Cardiac septum (tissue), 1 donor: ENCODE measurements around the gene CLIC4. TPM values are rescaled to one million over a fixed set of nuclear protein-coding genes. Genes with fewer than 3 reads are reported as not detected.

Experiments used
- DNase-seq: peaks from one replicate; pipeline ENCODE4 v3.0.0-alpha.2; 2020; ENCODE audit warnings: low spot score
- intact Hi-C: fragments of 100-400 bp; cut with DNase I; formaldehyde crosslinking; loops from one replicate; pipeline ENCODE4 v1.14.0; 2022
- total RNA-seq: library from RNA; stranded (reverse); fragmentation: NEBNext Ultra II Directional; extraction: Animal tissue kit (Norgen Biotek cat#: 25700); gene quantifications from one replicate; pipeline ENCODE4 v1.2.1, GENCODE V29; 2021
- donor health status: DM: no; HTN: no; CAD: no.

The CLIC4 gene
- total RNA-seq, 1 donor from 2014 or later: 316 TPM

DNA sequence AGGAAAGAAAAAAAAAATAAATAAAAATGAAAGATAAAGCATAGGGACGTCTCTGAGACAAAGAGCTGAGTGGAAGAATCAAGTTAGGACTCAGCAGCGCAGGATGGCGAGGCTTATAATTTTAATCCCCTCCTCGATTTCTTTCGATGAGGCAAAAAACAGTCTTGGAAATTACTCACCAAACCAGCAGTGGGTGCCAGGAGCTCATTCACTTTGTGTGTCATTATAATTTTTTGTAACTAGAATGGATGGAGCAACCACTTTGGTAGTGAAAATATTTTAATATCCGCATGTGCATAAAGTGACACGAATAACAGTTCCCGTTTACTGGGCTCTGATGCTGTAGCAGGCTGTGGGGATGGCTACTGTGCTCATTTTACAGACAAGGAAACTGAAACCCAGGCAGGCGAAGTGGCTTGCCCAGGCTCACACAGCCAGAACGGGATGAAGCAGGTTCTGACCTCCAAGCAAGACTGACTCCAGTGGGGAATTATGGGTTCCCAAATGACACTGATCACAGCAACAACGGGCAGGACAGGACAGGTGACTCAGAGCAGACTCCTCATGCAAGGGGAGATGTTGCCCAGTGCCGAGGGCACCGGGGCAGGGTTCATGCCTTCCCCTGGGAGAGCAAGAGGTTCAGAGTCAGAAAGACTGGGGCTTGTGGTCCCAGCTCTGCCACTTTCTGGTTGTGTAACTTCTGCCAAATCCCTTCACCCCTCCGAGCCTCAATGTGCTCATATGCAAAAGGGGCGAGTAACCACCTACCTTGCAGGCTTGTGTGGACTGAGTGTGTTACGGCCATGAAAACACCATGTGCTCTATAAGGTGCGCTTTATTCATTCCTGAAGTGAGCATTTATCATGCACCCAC is 121.2 kb downstream of the CLIC4 start:
- intact Hi-C loops: no loop called here
- no peak for DNase-seq

DNA sequence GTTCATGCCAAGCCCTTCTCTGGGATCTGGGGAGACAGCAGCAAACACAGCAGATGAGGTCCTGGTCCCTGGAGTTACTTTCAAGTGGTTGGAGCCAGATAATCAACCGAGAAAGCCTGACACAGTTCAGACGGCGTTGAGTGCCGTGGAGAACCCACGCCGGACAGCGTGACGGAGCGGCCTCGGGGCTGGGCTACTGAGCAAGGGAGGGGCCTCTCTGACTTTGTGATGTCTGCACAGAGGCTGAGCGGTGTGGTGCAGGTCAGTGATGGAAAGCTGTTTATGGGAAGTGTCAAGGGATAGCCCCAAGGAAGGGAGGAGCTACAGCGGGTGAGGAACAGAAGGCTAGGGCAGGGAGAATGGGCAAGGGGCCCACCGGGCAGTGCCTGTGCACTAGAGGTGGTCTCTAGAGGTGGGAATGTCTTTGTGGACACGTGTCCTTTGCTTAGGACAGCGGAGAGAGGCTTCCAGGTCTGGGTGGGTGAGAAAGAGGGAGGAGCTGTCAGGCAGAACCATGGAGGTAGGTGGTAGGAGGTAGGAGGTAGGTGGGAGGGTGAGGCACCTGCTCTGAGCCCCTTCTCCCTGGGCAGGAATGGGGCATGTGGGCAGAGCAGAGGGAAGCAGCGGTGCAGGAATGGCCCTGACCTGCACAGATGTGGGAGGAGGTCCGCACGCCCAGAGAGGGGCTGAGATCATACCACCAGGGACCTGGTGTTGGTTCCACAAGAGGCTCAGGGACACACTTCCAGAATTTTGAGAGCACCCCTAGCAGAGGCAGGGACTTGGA is 122.0 kb downstream of the CLIC4 start:
- intact Hi-C loops: no loop called here

DNA sequence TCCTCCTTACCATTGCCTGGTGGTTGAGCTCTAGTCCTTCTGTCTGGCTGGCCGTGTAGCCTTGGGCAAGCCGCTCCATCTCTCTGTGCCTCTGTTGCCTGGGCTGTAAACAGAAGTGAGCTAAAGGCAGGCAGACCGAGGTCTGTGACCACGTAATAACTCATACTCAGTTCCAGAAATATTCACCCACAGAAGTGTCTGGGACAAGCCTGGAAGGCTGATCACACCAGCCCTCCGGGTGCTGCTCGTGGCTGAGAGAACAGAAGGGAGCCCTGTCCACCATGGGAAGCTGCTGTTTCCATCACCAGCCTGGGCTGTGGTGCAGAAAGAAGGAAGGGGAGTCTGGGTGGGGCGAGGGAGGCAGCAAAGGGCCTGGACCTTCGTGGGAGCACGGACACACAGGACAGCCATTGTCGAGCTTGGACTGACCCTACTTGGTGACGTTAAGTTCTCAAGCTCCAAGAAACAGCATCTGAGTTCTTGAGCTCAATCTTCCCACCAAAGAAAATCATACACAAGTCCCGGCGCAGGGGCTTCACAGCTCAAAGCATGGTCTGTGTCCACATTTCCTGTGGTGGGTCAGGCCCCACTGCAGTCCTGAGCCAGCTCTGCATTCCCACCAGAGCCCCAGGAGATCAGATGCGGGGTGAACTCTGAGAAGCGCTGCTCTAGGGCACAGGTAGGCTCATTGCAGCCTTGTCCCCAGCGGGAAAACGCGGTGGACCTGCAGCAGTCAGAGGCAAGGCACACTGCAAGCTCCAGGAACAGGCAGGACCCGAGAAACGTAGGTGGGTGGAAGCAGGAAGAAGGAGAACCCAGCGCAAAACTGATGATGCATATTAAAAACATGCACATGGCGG is 123.0 kb downstream of the CLIC4 start:
- DNase-seq: no peak
- intact Hi-C loops: no loop called here

More for the DNA sequence above, 122.0 kb downstream of the CLIC4 start:
- no peak for DNase-seq

DNA sequence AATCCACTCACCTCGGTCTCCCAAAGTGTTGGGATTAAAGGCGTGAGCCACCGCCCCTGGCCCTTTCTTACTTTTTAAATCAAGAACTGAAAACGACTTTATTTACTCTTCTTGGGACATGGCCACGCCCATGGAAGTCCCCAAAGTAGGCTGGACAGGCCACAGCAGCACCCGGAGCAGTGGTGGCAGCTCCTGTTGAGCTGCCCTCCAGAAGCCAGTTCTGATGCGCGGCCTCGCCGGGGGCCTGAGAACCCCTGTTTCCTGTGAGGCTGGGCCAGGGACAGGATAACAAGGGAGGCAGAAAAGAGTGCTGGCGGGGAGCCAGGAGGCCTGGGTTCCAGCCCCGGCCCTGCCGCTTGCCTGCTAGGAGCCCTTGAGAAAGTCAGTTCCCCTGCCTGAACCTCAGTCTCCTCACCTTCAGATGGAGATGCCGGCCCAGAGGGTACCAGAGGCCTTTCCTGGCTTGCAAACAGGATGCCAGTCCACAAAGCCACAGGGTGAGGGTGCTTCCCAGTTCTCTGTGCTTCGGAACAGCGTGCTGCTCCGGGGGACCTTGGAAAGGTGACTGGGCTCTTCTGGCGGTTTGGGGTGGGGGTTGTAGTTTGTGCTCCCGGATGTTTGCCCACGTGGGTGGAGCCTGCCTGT is 125.4 kb downstream of the CLIC4 start:
- DNase-seq: no peak
- intact Hi-C loops: no loop called here

DNA sequence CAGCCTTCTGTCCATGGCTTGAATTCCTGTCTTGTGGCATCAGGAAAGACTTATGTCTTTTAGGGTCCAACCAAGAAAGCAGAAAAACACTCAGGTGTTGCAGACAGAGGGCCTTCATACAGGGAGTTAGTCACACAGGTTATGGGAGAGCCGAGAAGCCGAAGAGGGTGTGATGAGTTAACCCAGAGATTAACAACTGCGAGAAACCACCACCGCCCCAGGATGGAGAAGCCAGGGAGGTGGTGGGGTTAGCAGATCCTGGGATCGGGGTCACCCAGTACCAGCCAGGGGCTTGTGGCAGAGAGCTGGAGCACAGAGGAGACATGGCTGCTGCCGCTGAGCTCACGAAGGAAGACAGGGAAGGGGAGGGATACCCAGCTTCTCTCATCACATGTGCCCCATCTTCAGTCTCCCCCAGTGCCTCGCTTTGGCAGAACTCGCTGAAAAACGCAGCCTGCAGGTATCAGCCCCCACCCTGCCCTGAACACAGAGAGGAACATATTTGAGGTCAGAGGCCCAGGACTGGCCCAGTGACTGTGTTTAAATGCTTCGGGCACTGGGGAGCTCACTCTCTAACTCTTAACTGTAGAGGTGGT is 126.2 kb downstream of the CLIC4 start:
- DNase-seq: no peak
- intact Hi-C loops: no loop called here

DNA sequence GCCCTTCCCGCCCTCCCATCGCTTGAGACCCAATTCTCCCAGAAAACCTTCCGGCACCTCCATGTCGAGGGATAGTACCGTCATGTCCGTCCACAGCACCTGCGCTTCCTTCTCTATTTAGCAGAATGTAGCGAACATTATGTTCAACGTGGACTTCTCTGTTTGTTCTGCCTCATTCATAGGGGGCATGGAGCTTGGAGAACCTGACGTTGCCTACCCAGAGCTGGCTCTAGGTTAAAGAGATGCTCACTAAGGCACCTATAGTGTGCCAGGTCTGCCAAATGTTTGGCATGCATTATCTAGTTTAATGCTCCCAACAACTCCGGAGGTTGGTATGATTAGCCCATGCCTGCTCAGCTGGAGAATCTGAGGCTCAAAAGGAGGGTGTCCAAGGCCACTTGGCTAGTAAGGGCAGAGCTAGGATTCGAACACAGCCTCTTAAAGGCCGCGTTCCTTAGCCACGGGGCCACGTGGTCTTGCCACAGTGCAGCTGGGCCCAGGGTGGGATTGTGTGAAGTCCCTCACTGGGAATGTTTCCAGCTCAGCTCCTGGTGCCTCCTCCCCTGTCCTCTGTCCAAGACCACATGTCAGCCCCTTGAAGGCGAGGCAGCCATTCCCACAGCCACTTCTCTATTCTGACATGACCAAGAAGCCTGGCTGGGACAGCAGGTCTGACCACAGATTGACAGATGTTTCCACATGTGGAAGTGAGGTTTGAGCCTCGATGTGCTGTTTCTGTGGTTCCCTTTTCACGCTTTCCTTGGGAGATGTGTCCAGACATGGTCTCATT is 127.0 kb downstream of the CLIC4 start:
- intact Hi-C loops: no loop called here
- DNase-seq: no peak

DNA sequence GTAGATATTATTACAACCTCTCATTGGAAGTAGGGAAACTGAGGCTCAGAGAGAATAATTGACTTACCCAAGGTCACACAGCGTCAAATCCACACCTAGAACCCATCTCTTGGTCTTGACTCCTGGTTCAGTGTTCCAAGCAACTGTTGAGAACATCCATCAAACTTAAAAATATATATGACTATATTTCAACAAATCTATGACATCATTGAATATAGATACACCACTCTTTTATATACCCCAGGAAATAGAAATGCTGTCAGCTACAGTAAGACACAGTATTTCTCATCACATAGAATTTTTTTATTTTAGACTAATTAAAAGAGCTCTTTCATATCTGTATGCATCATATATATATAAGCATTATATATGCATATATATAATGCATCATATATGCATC is 127.9 kb downstream of the CLIC4 start:
- intact Hi-C loops: no loop called here
- DNase-seq: no peak

DNA sequence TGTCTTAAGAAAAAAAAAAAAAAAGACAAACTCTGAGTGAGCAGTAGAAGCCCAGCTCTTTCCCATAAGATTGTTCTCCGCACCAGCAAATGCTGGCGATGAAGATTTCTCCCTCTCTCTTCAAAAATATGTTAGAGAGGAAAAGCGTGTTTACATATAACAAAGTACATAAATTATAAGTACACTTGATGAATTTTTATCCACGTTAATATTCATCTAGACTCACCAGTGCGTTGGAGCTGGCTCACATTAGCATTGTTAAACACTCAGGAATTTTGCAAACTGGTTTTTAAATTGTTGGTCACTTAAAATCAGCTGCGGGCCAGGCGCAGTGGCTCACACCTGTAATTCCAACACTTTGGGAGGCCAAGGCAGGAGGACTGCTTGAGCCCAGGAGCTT is 128.8 kb downstream of the CLIC4 start:
- intact Hi-C loops: no loop called here
- DNase-seq: no peak

GRCh38 chr1:24874611-24875234 is 129.5 kb downstream of the CLIC4 start:
- intact Hi-C loops: no loop called here
- DNase-seq: peak; percentile 56

GRCh38 chr1:24875257-24875656 is 130.0 kb downstream of the CLIC4 start:
- peak; percentile 26 for DNase-seq
- intact Hi-C loops: no loop called here

DNA sequence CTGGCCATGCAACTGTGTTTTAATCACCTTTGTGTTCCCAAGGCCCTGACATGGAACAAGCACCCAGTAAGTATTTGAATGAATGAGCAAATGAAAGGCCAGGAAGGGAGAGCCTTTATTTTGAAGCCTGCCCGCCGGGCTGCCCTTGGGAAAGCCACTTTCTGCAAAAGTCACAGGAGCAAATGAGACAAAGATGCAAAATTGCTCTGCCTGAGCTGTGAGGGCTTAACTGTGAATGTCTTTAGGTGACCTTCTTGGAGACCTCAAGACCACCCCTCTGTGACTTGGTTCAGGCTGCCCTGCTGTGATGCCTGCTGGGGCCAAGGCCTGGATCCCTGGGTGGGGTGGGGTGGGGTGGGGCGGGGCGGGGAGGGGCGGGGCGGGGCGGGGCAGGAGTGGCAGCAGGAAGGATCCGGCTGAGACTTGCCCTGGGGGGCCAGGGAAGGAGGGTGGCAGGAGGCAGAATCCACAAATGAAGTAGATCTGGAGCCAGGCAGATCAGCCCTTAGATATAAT is 130.8 kb downstream of the CLIC4 start:
- intact Hi-C loops: no loop called here

DNA sequence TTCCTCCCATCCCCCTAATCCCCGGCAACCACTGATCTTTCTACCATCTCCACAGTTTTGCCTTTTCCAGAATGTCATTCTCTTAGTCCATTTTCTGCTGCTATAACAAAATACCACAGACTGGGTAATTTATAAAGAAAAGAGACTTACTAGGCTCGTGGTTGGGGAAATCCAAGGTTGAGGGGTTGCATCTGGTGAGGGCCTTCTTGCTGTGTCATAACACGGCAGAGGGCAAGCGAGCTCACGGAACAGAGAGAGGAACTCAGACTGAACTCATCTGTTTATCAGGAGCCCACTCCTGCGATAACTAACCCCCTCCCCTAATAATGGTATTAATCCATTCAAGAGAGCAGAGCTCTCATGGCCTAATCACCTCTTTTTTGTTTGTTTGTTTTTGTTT is 132.8 kb downstream of the CLIC4 start:
- intact Hi-C loops: no loop called here

More for the DNA sequence above, 130.8 kb downstream of the CLIC4 start:
- DNase-seq: peak; percentile 38

DNA sequence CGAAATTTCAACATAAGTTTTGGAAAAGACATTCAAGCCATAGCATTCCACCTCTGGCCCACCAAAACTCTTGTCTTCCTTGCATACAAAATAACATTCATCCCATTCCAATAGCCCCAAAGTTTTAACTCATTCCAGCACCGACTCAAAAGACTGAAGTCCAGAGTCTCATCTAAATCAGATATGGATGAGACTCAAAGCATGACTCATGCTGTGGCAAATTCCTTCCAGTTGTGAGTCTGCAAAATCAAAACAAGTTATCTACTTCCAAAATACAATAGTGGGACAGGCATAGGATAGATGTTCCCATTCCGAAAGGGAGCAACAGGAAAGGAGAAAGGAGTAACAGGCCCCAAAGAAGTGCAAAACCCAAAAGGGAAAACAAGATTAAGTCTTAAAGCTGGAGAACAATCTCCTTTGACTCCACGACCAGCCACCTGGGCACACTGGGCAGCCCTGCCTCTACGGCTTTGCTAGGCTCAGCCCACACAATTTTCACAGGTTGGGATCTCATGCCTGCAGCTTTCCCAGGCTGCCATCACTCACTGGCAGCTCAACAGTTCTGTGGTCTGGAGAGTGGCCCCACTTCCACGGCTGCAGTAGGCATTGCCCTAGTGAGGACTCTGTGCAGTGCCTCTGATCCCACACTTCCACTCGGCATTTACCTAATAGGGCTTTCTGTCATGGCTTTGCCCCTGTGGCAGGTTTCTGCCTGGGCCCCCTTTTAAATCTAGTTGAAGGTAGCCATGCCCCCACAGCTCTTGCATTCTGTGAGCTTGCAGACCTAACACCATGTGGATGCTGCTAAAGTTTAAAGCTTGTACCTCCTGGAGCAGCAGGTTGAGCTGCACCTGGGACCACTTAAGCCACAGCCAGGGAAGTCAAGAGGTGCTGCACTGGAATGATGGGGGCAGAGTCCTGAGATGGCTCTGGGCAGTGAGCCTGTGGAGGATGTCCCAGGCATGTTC is 133.8 kb downstream of the CLIC4 start:
- DNase-seq: peak; percentile 9
- intact Hi-C loops: no loop called here

More for the DNA sequence above, 132.8 kb downstream of the CLIC4 start:
- no peak for DNase-seq

GRCh38 chr1:24881034-24881433 is 135.8 kb downstream of the CLIC4 start:
- intact Hi-C loops: no loop called here
- no peak for DNase-seq

- no peak for DNase-seq
- intact Hi-C loops: no loop called here
These were observed 139.5 kb downstream of the CLIC4 start for GRCh38 chr1:24884751-24885150.

- DNase-seq: no peak
- intact Hi-C loops: no loop called here
These were observed 141.0 kb downstream of the CLIC4 start for GRCh38 chr1:24886241-24886640.
